GM12875 (cell line): Measurements from ENCODE around the gene ZIC4.

Source experiments
- H3K4me3 ChIP-seq: one replicate; pipeline ENCODE4 v1.5.1; 2011; ENCODE audit warnings: low read depth, low read length, control low read depth
- TF ChIP-seq, protein P1 (sequence below): IDR thresholded peaks from 2 replicates; pipeline ENCODE4 v1.5.1; 2011; ENCODE audit warnings: low read depth, mild to moderate bottlenecking, control low read depth, inconsistent platforms, low read length, moderate library complexity, borderline replicate concordance; ENCODE audit not compliant: insufficient read depth

ZIC4 gene

DNA sequence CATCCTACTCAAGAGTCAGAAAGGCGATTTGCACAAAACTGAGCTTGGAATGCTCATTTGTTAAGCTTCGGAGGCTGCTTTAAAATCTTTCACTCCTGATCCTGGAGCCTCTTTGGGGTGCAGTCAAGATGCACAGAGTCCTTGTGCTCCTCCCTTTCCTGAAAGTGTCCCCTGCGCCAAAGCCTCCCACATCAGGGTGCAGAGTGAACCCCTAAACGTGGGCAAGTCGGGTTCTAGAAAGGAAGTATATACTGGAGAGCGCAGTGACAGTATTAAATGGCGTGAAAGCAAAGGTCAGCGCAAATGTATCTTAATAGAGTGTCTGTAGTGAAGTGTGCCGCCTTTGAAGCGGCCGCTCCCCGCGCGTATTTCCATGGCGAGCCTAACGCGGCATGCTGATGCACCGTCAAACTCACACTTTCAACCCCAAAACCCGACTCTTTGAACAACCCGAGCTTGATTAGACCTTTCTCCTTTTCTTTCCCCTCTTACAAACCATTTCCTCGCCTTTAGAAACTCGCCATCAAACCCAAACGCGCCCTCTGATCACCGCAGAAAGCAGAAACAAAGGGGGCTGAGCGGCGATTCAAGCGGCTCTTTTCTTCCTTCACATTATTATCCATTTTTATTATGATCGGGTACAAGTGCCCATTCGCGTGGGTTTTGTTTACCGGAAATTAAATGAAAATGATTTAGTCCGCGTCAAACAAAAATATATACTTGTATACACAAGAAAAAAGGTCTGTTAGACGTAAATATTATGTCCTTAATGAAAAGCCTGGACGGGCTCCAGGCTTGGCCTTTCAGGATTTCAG is 18.3 kb downstream of the ZIC4 start:
- TF ChIP-seq, protein P1, sequence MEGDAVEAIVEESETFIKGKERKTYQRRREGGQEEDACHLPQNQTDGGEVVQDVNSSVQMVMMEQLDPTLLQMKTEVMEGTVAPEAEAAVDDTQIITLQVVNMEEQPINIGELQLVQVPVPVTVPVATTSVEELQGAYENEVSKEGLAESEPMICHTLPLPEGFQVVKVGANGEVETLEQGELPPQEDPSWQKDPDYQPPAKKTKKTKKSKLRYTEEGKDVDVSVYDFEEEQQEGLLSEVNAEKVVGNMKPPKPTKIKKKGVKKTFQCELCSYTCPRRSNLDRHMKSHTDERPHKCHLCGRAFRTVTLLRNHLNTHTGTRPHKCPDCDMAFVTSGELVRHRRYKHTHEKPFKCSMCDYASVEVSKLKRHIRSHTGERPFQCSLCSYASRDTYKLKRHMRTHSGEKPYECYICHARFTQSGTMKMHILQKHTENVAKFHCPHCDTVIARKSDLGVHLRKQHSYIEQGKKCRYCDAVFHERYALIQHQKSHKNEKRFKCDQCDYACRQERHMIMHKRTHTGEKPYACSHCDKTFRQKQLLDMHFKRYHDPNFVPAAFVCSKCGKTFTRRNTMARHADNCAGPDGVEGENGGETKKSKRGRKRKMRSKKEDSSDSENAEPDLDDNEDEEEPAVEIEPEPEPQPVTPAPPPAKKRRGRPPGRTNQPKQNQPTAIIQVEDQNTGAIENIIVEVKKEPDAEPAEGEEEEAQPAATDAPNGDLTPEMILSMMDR = no peak
- H3K4me3 ChIP-seq = no peak overlapping the region

DNA sequence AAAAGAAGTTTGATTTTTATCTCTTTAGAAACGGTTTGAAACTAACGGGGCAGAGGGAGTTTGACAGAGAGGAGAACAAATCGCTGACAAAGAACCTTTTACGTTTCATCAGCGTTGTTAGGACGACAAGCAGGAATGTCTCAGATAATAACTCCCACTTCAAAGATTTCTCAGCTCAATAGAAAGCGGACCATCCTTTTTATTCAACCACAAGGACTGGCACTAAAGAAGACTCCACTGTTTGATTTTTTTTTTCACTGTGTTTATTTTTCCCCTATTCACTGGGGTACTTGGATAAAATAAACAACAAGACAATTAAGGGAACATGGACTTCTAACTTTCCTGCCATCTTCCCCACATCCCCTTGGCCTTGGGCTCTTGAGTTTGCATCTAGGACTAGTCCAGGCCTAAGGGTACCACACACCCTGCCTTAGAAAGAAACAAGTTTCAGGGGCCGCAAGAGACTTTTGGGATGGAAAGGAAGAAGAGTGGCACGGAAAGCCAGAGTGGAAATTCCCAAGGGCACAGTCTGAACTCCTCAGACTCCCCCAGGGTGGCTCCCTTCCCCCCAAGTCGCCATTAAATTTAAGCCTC is 19.0 kb downstream of the ZIC4 start:
- no peak overlapping the region for H3K4me3 ChIP-seq
- TF ChIP-seq, protein P1 = no peak

DNA sequence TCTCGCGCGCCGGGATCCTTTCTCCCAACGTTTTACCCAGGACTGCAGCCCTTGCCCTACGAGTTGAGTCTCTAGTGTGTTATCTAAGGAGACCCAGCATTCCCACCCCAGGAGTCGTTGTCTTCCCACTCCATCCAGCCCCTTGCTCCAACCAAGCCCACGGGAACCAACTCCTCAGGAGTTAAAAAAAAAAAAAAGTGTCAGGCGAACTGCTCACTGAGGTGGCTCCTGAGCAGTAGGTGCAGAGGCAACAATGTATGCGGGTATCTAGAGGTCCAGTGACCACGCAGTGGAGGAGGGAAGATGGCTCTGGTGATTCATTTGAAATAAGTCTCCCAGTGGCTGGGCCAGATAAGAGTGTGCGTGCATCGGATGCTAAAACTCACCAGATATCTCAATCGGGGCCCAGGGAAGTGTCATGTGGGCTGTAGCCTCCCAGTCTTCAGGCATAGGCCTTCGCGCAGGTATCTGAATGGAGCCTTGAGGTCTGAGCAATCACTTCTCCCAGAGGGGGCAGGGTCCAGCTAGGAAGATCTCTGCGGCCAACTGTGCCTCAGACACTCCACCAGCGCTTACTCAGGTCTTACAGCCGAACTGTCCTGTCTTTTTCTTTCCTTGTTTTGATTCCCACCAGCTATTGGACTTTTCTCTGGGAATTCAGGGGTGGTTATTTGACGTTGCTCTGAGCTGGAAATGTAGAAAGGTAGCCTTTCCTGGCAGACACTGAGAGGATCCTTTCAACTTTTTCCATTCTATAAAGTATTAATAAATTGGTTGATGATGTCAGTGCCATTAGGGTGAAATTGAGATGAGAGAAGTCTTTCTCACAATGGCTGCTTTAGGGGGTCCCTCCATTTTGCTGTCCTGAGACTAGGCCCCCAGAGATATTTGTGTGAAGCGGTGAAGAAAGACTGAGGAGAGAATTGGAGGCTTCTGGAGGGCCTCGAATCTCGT is 21.0 kb downstream of the ZIC4 start:
- TF ChIP-seq, protein P1 = no peak
- H3K4me3 ChIP-seq = no peak overlapping the region

DNA sequence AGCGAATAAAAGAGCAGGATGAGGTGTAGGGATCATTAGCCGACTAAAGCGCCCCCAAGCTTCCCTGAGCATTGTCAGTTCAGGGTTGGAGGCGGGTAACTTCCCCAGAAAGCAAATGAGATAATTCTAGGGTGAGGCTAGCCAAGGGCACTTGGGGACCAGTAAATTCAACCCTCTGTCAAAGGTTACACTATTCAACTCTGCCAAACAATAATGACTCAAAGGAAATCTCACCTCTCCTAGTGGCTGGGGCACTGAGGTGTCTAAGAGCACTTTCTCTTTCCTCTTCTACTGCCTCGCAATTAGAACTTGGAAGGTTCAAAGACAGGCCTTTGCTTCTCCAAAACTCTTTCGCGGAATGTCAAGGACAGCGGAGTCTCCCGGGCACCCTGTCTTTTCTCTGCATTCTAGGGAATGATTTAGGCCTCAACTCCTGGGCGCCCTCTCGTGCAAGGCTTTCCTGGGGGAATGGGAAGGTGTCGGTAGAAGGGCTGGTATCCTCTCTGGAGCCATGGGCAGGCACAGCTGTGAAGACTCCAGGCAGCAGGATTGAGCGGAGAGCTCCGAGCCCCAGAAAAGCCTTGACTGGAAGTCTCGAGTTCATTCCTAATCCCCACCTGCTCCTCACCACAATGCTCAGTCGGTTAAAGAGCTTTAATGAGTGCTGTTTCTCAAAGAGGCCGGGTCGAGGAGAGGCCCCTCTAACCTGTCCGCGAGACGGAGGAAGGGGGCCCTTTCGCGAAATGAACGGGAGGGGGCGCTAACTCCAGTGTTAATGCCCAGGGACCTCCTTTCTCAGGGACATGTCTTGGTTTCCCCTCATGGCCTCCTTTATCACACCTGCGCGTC is 21.9 kb downstream of the ZIC4 start:
- H3K4me3 ChIP-seq = no peak overlapping the region
- TF ChIP-seq, protein P1 = peak; percentile 35

DNA sequence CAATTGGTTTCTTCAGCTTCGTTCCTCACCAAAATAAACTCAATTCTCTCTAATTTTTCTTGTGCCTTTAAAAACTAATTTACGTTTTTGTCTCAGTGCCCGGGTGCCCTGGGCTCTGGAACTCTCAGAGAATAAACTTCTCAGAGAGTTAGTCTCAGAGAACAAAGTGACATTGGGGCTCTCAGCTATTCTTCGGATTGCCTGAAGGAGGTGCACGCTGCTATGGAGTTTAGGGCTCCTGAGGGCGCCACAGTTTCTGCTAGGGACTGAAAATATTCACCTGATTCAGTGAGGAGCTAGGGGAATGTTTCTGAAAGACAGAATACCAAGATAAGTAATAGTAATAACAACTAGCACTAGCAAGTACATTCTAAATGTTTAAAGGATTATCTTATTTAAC is 22.7 kb downstream of the ZIC4 start:
- TF ChIP-seq, protein P1 = peak; percentile 35; the same call in 1 of the 2 replicates

DNA sequence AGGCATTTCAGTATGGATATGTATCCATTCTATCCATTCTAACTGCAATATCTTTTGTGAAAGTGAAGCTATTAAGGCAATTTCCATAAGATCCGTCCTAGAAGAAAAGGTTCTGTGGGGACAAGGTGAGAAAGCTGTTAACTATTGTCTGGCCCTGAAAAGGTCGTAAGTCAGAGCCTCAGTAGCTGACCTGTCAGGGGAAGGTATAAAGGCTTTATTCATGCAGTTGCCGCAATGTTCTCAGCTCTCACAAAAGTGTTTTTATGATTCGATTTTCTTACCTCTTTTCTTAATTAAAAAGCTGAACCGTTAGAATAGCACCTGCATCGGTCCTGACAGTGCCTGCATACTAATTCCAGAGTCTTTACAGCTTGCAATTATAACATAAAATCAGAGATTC is 24.7 kb downstream of the ZIC4 start:
- TF ChIP-seq, protein P1 = no peak
- H3K4me3 ChIP-seq = no peak overlapping the region

More for the DNA sequence above, 22.7 kb downstream of the ZIC4 start:
- no peak overlapping the region for H3K4me3 ChIP-seq
